Gastroesophageal sphincter (tissue), 3 donors: ENCODE data around the gene ATXN2L.

ENCODE experiments used
- POLR2A ChIP-seq, 2 donors: fragments of 450-650 bp; IDR thresholded peaks; one replicate each; pipeline ENCODE4 v1.6.1; 2017; ENCODE audit warnings: antibody characterized with exemption in 2 of 2, mild to moderate bottlenecking in 2 of 2, moderate library complexity in 1 of 2
- TF ChIP-seq, protein P1 (sequence below), 4 experiments: fragments of 200-600 bp in 2 of 4; fragments of 450-650 bp in 2 of 4; sonication (generic) in 1 of 4; IDR thresholded peaks; one replicate each; pipeline ENCODE4 v1.5.1; 2017 to 2019; ENCODE audit warnings: antibody characterized with exemption in 4 of 4, mild to moderate bottlenecking in 2 of 4, moderate library complexity in 2 of 4

DNA sequence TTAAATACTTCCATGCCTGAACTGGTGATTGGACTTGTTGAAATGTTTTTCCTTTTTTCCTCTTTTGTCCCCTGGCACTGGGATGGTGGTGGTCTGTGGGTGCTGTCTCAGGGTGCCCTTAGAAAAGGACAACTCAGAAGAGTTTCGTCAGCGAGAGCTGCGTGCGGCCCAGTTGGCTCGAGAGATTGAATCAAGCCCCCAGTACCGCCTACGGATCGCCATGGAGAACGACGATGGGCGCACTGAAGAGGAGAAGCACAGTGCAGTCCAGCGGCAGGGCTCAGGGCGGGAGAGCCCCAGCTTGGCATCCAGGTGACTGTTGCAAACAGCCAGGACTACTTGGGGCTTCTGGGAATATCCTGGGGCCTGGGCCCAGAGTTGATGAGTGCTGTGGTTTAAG, 6.9 kb downstream of the ATXN2L start:
- TF ChIP-seq, protein P1, sequence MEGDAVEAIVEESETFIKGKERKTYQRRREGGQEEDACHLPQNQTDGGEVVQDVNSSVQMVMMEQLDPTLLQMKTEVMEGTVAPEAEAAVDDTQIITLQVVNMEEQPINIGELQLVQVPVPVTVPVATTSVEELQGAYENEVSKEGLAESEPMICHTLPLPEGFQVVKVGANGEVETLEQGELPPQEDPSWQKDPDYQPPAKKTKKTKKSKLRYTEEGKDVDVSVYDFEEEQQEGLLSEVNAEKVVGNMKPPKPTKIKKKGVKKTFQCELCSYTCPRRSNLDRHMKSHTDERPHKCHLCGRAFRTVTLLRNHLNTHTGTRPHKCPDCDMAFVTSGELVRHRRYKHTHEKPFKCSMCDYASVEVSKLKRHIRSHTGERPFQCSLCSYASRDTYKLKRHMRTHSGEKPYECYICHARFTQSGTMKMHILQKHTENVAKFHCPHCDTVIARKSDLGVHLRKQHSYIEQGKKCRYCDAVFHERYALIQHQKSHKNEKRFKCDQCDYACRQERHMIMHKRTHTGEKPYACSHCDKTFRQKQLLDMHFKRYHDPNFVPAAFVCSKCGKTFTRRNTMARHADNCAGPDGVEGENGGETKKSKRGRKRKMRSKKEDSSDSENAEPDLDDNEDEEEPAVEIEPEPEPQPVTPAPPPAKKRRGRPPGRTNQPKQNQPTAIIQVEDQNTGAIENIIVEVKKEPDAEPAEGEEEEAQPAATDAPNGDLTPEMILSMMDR (IDR thresholded peaks at IDR 0.05), result no peak
- no peak for TF ChIP-seq POLR2A (IDR thresholded peaks at IDR 0.05)
